ENCODE results near the gene ZNF74.

ZNF74 gene

GRCh38 chr22:20399866-20400605, 6.1 kb downstream of the ZNF74 start:
- H3K27ac ChIP-seq = no peak overlapping the region
- H3K4me3 ChIP-seq (ENCODE audit: low read depth, low read length) = no peak overlapping the region
- no peaks in the 10 kb centered on the region for H3K36me3 ChIP-seq (ENCODE audit: control insufficient read depth, insufficient read depth, low read length)
- no peaks in the 10 kb centered on the region for H3K9me3 ChIP-seq (ENCODE audit: control insufficient read depth, low read length)
- no peaks in the 10 kb centered on the region for H3K27me3 ChIP-seq (ENCODE audit: control insufficient read depth, insufficient read depth, low read length)
- TF ChIP-seq, protein P1, sequence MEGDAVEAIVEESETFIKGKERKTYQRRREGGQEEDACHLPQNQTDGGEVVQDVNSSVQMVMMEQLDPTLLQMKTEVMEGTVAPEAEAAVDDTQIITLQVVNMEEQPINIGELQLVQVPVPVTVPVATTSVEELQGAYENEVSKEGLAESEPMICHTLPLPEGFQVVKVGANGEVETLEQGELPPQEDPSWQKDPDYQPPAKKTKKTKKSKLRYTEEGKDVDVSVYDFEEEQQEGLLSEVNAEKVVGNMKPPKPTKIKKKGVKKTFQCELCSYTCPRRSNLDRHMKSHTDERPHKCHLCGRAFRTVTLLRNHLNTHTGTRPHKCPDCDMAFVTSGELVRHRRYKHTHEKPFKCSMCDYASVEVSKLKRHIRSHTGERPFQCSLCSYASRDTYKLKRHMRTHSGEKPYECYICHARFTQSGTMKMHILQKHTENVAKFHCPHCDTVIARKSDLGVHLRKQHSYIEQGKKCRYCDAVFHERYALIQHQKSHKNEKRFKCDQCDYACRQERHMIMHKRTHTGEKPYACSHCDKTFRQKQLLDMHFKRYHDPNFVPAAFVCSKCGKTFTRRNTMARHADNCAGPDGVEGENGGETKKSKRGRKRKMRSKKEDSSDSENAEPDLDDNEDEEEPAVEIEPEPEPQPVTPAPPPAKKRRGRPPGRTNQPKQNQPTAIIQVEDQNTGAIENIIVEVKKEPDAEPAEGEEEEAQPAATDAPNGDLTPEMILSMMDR (IDR thresholded peaks at IDR 0.05) = no peak
- no peaks in the 10 kb centered on the region for H3K79me2 ChIP-seq
- H2AFZ ChIP-seq = no peak overlapping the region
- H3K4me1 ChIP-seq = no peaks in the 10 kb centered on the region
- H3K9ac ChIP-seq = no peak overlapping the region
- H3K4me2 ChIP-seq (ENCODE audit: low read length) = no peak overlapping the region

DNA sequence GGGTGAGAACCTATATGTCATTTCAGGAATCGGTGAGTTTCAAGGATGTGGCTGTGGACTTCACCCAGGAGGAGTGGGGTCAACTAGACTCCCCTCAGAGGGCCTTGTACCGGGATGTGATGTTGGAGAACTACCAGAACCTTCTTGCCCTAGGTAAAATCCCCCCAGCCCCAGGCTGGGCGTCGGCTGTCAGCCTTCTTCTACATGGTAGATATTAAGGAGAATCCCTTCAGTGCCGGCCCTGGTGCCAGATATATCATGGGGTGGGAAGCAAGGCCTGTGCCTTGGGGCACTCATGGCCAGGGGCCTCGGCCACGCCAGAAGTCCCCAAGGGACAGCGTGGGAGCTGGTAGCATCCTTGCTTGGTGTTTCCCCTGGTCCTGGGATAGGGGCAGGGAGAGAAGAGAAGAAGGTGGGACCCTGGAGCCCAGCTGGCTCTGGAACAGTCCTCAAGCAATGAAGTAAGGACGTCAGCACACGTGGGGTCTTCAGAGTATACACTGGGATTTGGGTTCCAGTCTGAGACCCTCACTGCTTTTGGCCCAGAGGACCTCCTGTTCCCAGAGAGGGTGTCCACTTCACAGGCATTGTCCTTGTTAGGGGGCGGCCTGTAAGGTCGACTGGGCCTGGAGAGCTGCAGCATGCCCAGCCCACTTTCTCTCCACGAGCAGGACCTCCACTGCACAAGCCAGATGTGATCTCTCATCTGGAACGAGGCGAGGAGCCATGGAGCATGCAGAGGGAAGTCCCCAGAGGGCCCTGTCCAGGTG, 6.8 kb downstream of the ZNF74 start:
- Histone ChIP-seq H3K36me3 (ENCODE audit: control insufficient read depth, insufficient read depth, low read length) (no peaks in the 10 kb centered on the region), H2AFZ (no peak overlapping the region), H3K27ac (no peak overlapping the region), H3K4me1 (no peaks in the 10 kb centered on the region), H3K79me2 (no peaks in the 10 kb centered on the region), H3K27me3 (ENCODE audit: control insufficient read depth, insufficient read depth, low read length) (no peaks in the 10 kb centered on the region), H3K4me2 (ENCODE audit: low read length) (no peak overlapping the region), H3K9ac (no peak overlapping the region), H3K9me3 (ENCODE audit: control insufficient read depth, low read length) (no peaks in the 10 kb centered on the region), H3K4me3 (ENCODE audit: low read depth, low read length) (no peak overlapping the region)
- TF ChIP-seq, protein P1 (IDR thresholded peaks at IDR 0.05) = no peak

- Histone ChIP-seq H3K9ac (no peak overlapping the region), H3K36me3 (ENCODE audit: control insufficient read depth, insufficient read depth, low read length) (no peaks in the 10 kb centered on the region), H3K9me3 (ENCODE audit: control insufficient read depth, low read length) (no peaks in the 10 kb centered on the region), H3K4me2 (ENCODE audit: low read length) (no peak overlapping the region), H3K4me1 (no peaks in the 10 kb centered on the region), H3K79me2 (no peaks in the 10 kb centered on the region), H3K27ac (no peak overlapping the region), H2AFZ (no peak overlapping the region), H3K4me3 (ENCODE audit: low read depth, low read length) (no peak overlapping the region), H3K27me3 (ENCODE audit: control insufficient read depth, insufficient read depth, low read length) (no peaks in the 10 kb centered on the region)
- TF ChIP-seq, protein P1 (IDR thresholded peaks at IDR 0.05) = no peak
These were observed 7.5 kb downstream of the ZNF74 start for GRCh38 chr22:20401376-20402014.

DNA sequence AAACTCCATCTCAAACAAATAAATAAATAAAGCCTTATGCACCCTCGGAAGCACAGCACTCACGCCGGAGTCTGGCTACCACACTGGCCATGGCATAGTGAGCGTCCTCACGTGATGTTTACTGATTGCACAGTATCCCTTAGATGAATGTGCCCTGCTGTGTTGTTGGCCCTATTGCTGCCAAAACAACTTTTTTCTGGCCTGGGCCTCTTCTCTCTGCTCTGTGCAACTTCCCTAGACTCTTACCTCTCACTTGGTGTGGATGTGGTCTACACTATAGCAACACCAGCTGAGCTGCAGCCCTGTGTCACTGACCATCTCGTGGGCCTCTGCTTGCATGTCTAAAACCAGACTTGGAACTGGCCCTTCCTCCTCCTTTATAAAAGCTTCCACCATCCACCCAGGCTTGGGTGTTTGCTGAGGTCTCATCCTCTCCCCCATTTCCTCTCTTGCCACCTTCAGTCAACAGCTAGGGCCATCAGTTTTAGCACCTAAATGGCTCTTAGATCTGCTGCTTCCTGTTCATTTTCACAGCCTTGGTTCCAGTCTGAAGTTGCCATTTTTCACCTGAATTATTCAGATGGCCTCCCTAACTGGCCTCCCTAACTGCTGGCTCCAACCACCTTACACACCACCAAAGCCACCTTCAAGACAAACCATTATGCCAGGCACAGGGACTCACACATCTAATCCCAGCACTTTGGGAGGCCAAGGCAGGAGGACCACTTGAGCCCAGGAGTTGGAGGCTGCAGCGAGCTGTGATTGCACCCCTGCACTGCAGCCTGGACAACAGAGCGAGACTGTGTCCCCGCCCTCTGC, 9.2 kb downstream of the ZNF74 start:
- Histone ChIP-seq H3K9me3 (ENCODE audit: control insufficient read depth, low read length) (no peaks in the 10 kb centered on the region), H3K4me1 (no peaks in the 10 kb centered on the region), H3K4me3 (ENCODE audit: low read depth, low read length) (no peak overlapping the region), H3K9ac (no peak overlapping the region), H3K4me2 (ENCODE audit: low read length) (no peak overlapping the region), H3K27me3 (ENCODE audit: control insufficient read depth, insufficient read depth, low read length) (no peaks in the 10 kb centered on the region), H3K36me3 (ENCODE audit: control insufficient read depth, insufficient read depth, low read length) (no peaks in the 10 kb centered on the region), H3K79me2 (no peaks in the 10 kb centered on the region), H2AFZ (no peak overlapping the region), H3K27ac (no peak overlapping the region)
- TF ChIP-seq, protein P1 (IDR thresholded peaks at IDR 0.05) = no peak

Data from parathyroid adenoma (tissue), 2 donors.